K562 (cell line): ENCODE results near the gene FMNL1. TPM values are rescaled to one million over a fixed set of nuclear protein-coding genes. Genes with fewer than 3 reads are reported as not detected.

ENCODE experiments used
- ATF7 ChIP-seq: fragments of 450-650 bp; IDR thresholded peaks from 2 replicates; pipeline ENCODE4 v1.7.1; 2014; ENCODE audit warnings: mild to moderate bottlenecking, moderate library complexity
- BCOR ChIP-seq: fragments of 450-650 bp; IDR thresholded peaks from 2 replicates; pipeline ENCODE4 v1.6.1; 2016
- CXXC5 ChIP-seq: fragments of 250-450 bp; sonication (Bioruptor Pico); IDR thresholded peaks from 2 replicates; pipeline ENCODE4 v1.8.0; 2022; ENCODE audit warnings: inconsistent platforms, mild to moderate bottlenecking, moderate library complexity
- DMBX1 ChIP-seq: fragments of 250-450 bp; sonication (Bioruptor Pico); IDR thresholded peaks from 2 replicates; pipeline ENCODE4 v1.8.0; 2022; ENCODE audit warnings: inconsistent platforms, mild to moderate bottlenecking, moderate library complexity, borderline replicate concordance
- FOXK2 ChIP-seq, 2 experiments: fragments of 450-650 bp; IDR thresholded peaks in 1 of 2; conservative IDR thresholded peaks in 1 of 2; 2 replicates each; pipeline ENCODE4 v1.6.1; 2016; ENCODE audit warnings: low read depth in 2 of 2, mild to moderate bottlenecking in 1 of 2
- ILF3 ChIP-seq: fragments of 450-650 bp; IDR thresholded peaks from 2 replicates; pipeline ENCODE4 v1.6.1; 2018; ENCODE audit warnings: antibody characterized with exemption, mild to moderate bottlenecking, moderate library complexity, borderline replicate concordance
- IRF2 ChIP-seq: sonication (generic); formaldehyde crosslinking; IDR thresholded peaks from 2 replicates; pipeline ENCODE4 v1.8.1; 2022; ENCODE audit warnings: mild to moderate bottlenecking, missing genetic modification reagents
- JUN ChIP-seq, 2 experiments: sonication (generic) in 1 of 2; formaldehyde crosslinking in 1 of 2; IDR thresholded peaks; 2 replicates each; pipeline versions ENCODE4 v1.6.1 to v1.8.0; 2012 to 2022; ENCODE audit warnings: borderline replicate concordance in 2 of 2, mild to moderate bottlenecking in 2 of 2, improper control_type of control experiment in 1 of 2, low read depth in 1 of 2, low read length in 1 of 2, missing genetic modification reagents in 1 of 2
- KDM5B ChIP-seq: fragments of 200-600 bp; sonication (generic); IDR thresholded peaks from 2 replicates; pipeline ENCODE4 v1.6.1; 2012; ENCODE audit warnings: low read depth, mild to moderate bottlenecking, moderate library complexity, low read length, control low read depth, inconsistent platforms; ENCODE audit not compliant: insufficient replicate concordance
- MAZ ChIP-seq, 2 experiments: fragments of 450-650 bp in 1 of 2; sonication (generic) in 1 of 2; formaldehyde crosslinking; IDR thresholded peaks in 1 of 2; conservative IDR thresholded peaks in 1 of 2; 2 replicates each; pipeline versions ENCODE4 v1.4.0 to v1.5.0; 2020; ENCODE audit warnings: mild to moderate bottlenecking in 1 of 2, missing genetic modification reagents in 1 of 2
- MNT ChIP-seq, 2 experiments: fragments of 450-650 bp; conservative IDR thresholded peaks; 2 replicates each; pipeline ENCODE4 v1.6.1; 2017; ENCODE audit warnings: mild to moderate bottlenecking in 2 of 2, moderate library complexity in 2 of 2
- POLR2AphosphoS5 ChIP-seq: IDR thresholded peaks from 2 replicates; pipeline ENCODE4 v1.6.1; 2011; ENCODE audit warnings: mild to moderate bottlenecking, low read depth, low read length, moderate library complexity; ENCODE audit not compliant: control insufficient read depth, insufficient read depth
- RBM25 ChIP-seq: fragments of 200-400 bp; formaldehyde crosslinking; IDR thresholded peaks from 2 replicates; pipeline ENCODE4 v1.6.1; 2018; ENCODE audit warnings: low read length, low read depth, moderate library complexity; ENCODE audit not compliant: severe bottlenecking
- SMC3 ChIP-seq: conservative IDR thresholded peaks from 2 replicates; pipeline ENCODE4 v1.6.1; 2011; ENCODE audit warnings: low read depth, low read length, improper control_type of control experiment; ENCODE audit not compliant: insufficient read depth
- ZNF263 ChIP-seq: sonication (generic); formaldehyde crosslinking; IDR thresholded peaks from 2 replicates; pipeline ENCODE4 v1.8.0; 2022; ENCODE audit warnings: mild to moderate bottlenecking, missing genetic modification reagents, borderline replicate concordance
- ZNF592 ChIP-seq: fragments of 450-650 bp; IDR thresholded peaks from 2 replicates; pipeline ENCODE4 v1.6.1; 2017; ENCODE audit warnings: antibody characterized with exemption, mild to moderate bottlenecking
- polyA plus RNA-seq, 8 experiments: library from polyadenylated mRNA; depleted of rRNA in 4 of 8; stranded (reverse) in 5 of 8; unstranded in 3 of 8; fragments of >200 nt; fragmentation: Nextera tagmentation in 2 of 8; fragmentation: Illumina TruSeq in 1 of 8; extraction: Ambion mirVana in 2 of 8; extraction: Trizol in 1 of 8; gene quantifications; 2 replicates each; pipeline versions ENCODE4 v1.2.1 to v1.2.3, GENCODE V29; 2011 to 2014; ENCODE audit warnings: inconsistent platforms in 1 of 8, missing spikeins in 1 of 8
- total RNA-seq, 7 experiments: library from RNA; depleted of rRNA in 6 of 7; stranded (reverse); fragments of >200 nt in 6 of 7; fragmentation: Illumina TruSeq in 2 of 7; extraction: Trizol in 2 of 7; gene quantifications; 2 replicates each; pipeline versions ENCODE4 v1.2.1 to v1.2.3, GENCODE V29; 2011 to 2021; ENCODE audit warnings: low replicate concordance in 1 of 7

The FMNL1 gene
- total and polyA plus RNA-seq, 9 of the 15 experiments (the other 6 are each of a cell fraction or from before 2014, with no cell fraction given) = 0.70 to 36.6 (median 7.7) TPM

GRCh38 chr17:45227101-45227925 lies 5.6 kb downstream of the FMNL1 start (continued):
- TF ChIP-seq JUN (IDR thresholded peaks at IDR 0.05; ENCODE audit: borderline replicate concordance, low read depth, low read length) (no peak), JUN (CRISPR knock-in tag; IDR thresholded peaks at IDR 0.05; ENCODE audit: borderline replicate concordance) (no peak), FOXK2 (conservative IDR thresholded peaks at IDR 0.05 in 1 of 2, IDR thresholded peaks at IDR 0.05 in 1 of 2; ENCODE audit: low read depth in 2 of 2) (peak; percentile 43 to 67; a peak in 3 of 4 replicates), CXXC5 (CRISPR knock-in tag) (peak; percentile 31; the same call in 1 of the 2 replicates), DMBX1 (CRISPR knock-in tag) (0 out of 2 replicates have a peak, but pooled peaks have one; percentile 32), RBM25 (peak; percentile 91), KDM5B (peak; percentile 41), POLR2AphosphoS5 (0 out of 2 replicates have a peak, but pooled peaks have one; percentile 17), MAZ (CRISPR knock-in tag; conservative IDR thresholded peaks at IDR 0.05 in 1 of 2, IDR thresholded peaks at IDR 0.05 in 1 of 2) (peak in 1 of 2 experiments; percentile 19; a peak in 1 of 4 replicates), MNT (conservative IDR thresholded peaks at IDR 0.05) (0 out of 4 replicates have a peak, but pooled peaks of 1 of the 2 experiments have one; percentile 41), ATF7 (0 out of 2 replicates have a peak, but pooled peaks have one; percentile 8), SMC3 (no peak), IRF2 (CRISPR knock-in tag) (peak; percentile 94), ZNF592 (0 out of 2 replicates have a peak, but pooled peaks have one; percentile 41), BCOR (peak; percentile 91), ZNF263 (CRISPR knock-in tag) (no peak), ILF3 (no peak)
